IPS-NIHi7 (cell line): ENCODE data around the gene TRIM61.
"Not testable (repeated sequence)": the region's sequence is repeated elsewhere in the genome, so short reads cannot be mapped to it uniquely, and the experiment has no call there.

Experiments
- DNase-seq: peaks from one replicate; pipeline ENCODE4 v3.0.0; 2012; ENCODE audit warnings: mixed read lengths; ENCODE audit errors: extremely low spot score

The TRIM61 gene

GRCh38 chr4:164956766-164957643 lies 20.5 kb downstream of the TRIM61 start:
- peak; percentile 85 for DNase-seq

GRCh38 chr4:164955107-164955805 lies 22.2 kb downstream of the TRIM61 start:
- no peak for DNase-seq

GRCh38 chr4:164952551-164952950 lies 24.9 kb downstream of the TRIM61 start:
- no peak for DNase-seq

DNA sequence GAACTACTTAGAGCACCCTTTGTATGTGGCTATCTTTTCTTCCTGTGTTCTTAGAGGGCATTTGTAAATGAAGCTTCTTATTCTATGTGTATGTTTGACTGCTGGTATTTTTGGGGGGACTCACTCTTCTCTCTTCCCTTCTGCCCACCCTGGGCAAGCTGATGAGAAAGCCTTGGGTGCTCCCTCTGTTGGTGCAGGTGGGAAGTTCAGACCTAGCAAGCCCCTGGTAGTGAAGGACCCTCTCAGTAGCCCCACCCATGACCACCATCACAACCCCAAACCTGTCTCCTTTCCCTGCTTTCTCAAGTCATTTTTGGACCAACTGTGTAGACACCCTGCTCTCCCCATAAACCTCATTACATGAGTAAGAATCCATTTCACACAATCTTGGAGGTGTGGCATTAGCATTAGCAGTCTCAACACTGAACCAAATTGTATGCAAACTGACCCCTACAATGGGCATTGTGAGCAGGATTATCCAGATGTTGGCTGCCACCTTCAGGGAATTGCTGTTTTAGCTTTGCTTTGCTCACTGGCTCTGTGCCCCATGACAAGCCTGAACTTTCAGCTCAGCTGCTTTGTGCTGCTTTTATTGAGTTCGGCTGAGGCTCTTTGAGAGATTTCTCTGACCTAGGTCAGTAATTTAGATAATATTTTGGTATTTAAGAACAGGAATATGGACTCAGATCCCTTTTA lies 27.9 kb downstream of the TRIM61 start:
- peak; percentile 54 for DNase-seq

GRCh38 chr4:164948975-164949374 lies 28.5 kb downstream of the TRIM61 start:
- no peak for DNase-seq

- DNase-seq, result not testable (repeated sequence)
These were observed 29.5 kb downstream of the TRIM61 start for GRCh38 chr4:164948006-164948405.

DNA sequence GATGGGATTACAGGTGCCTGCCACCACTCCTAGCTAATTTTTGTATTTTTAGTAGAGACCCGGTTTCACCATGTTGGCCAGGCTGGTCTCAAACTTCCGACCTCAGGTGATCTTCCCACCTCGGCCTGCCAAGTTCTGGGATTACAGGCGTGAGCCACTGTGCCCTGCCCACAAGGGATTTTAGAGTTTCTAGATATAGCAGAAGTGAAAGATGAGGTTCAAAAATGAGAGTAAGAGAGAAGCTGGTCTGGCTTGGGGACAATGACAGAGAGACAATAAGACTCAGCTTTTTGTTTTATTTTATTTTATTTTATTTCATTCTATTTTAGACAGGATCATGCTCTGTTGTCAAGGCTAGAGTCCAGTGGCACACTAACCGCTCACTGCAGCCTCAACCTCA lies 30.6 kb downstream of the TRIM61 start:
- no peak for DNase-seq

DNA sequence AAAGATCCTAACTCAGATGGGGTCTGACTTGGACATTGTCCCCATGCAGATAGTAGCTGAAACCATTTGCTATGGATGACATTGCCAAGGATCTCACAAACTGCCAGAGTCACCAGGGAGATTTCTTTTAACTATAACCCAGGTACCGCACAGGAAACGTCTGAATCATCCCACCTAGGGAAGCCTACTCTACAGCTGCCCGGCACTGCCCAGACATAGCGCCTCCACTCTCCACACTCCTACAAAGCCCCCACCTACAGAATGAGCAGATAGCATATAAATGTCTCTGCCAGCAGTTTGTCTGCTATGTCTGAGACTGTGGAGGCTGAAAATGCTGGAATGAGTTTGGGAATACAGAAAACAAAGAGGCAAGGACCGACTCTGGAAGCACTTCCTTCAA lies 32.3 kb downstream of the TRIM61 start:
- DNase-seq, result no peak

GRCh38 chr4:164943192-164943591 lies 34.3 kb downstream of the TRIM61 start:
- no peak for DNase-seq

DNA sequence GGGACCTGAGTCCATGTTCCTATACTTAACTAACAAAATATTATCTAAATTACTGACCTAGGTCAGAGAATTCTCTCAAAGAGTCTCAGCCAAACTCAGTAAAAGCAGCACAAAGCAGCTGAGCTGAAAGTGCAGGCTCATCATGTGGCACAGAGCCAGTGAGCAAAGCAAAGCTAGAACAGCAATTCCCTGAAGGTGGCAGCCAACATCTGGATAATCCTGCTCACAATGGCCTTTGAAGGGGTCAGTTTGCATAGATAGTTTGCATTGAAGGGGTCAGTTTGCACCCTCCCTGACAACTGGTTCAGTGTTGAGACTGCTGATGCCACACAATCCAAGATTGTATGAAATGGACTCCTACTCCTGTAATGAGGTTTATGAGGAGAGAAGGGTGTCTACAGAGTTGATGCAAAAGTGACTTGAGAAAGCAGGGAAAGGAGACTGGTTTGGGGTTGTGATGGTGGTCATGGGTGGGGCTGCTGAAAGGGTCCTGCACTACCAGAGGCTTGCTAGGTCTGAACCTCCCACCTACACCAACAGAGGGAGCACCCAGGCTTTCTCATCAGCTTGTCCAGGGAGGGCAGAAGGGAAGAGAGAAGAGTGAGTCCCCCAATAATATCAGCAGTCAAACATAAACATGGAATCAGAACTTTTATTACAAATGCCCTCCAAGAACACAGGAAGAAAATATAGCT lies 39.7 kb downstream of the TRIM61 start:
- peak; percentile 38 for DNase-seq

GRCh38 chr4:164935865-164936606 lies 41.4 kb downstream of the TRIM61 start:
- DNase-seq, result not testable (repeated sequence)

- DNase-seq, result peak; percentile 50
These were observed 42.1 kb downstream of the TRIM61 start for GRCh38 chr4:164935363-164935762.

DNA sequence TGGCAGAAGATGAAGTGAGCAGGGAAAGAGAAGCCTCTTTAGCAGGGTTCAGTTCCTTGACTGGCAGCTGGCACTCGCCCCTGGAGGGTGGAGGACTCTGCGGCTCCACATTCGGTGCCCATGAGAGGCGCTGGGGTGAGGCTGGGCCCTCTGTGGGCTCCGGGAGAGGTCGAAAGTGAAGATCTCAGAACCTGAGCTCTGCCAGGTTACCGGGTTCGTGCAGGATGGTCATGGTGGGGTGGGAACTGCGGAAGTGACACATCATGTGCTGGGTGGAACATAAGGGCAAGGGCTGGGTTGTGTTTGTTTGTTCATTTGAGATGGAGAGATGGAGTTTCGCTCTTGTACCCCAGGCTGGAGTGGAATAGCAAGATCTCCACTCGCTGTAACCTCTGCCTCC lies 44.2 kb downstream of the TRIM61 start:
- no peak for DNase-seq

- DNase-seq, result peak; percentile 26
These were observed 45.7 kb downstream of the TRIM61 start for GRCh38 chr4:164931551-164932324.

GRCh38 chr4:164930647-164931046 lies 46.8 kb downstream of the TRIM61 start:
- no peak for DNase-seq

DNA sequence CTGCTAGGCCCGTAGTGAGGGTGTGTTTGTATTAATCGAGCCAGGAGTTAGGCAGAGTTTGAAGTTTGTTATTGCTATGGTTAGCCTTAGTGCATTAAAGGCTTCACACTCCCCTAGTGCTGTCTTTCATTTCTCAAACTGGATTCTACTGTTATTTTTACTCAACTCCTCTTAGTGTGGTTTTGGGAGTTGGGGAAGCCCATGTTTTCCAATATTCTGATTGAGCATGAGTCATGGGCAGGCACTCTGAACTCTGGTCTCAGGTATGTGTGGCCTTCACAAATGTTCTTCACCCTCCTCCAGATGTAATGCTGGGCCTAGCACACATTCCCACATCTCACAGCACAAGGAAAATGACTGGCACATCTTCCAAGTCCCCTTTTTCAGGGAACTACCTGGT lies 50.4 kb downstream of the TRIM61 start:
- DNase-seq, result not testable (repeated sequence)

DNA sequence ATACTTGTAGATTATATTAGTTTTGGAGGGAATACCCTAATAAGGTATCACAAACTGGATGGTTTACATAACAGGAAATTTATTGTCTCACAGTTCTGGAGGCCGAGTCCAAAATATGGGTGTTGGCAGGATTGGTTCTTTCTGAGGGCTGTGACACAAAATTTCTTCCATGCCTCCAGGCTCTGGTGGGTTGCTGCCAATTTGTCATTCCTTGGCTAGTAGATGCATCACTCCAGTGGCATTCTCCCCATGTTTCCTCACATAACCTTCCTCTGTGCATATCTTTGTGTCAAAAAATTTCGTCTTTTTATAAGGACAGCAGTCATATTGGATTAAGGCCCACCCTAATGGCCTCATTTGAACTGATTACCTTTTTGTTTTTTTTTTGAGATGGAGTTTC lies 51.2 kb downstream of the TRIM61 start:
- DNase-seq, result no peak

DNA sequence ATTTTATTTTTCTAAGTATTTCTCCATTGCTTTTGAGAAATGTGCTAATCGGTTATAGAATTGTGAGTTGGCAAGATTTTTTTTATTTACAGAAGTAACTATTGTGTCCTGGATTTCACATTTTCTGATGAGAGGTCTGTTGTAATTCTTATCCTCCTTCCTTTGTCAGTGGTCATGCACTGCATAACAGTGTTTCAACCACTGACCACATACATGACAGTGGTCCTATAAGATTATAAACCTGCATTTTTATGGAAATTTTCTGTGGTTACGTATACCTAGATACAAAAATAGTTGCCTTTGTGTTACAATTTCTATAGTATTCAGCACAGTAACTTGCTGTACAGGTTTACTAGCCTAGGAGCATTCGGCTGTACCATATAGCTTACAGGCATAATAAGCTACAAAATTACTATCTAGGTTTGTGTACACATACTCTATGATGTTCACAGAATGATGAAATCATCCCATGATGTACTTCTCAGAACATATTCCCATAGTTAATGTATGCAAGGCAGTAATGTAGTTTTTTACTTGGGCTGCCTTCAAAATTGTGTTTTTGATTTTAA lies 52.7 kb downstream of the TRIM61 start:
- DNase-seq, result no peak

DNA sequence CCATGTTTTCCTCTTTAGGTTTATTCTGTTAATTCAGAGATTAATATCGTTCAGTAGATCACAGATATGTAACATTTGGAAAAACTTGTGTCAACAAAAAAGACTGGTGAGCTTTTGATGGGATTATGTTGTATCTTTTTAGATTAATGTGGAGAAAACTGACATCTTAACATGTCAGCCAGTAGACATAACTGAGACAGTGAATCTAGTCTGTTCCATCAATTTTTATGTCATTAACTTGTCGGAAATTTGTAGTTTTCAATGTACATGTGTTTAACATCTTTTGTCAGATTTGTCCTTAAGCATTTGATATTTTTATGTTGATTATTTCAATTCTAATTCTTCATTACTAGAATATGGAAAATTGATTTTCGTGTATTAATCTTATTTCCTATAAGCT lies 58.5 kb downstream of the TRIM61 start:
- DNase-seq, result no peak
